A549 (cell line): ENCODE results near the gene RAPGEF6.

Experiments
- CBX2 ChIP-seq: fragments of 200-600 bp; sonication (generic); IDR thresholded peaks from 2 replicates; pipeline ENCODE4 v1.6.1; 2016; ENCODE audit warnings: low read depth, mild to moderate bottlenecking, borderline replicate concordance
- HOXA7 ChIP-seq: fragments of 250-450 bp; sonication (Bioruptor Pico); IDR thresholded peaks from 2 replicates; pipeline ENCODE4 v1.5.0; 2020; ENCODE audit warnings: mild to moderate bottlenecking, moderate library complexity
- MAX ChIP-seq: IDR thresholded peaks from 2 replicates; pipeline ENCODE4 v1.6.1; 2012
- POLR2A ChIP-seq: IDR thresholded peaks from 2 replicates; pipeline ENCODE4 v1.6.1; 2012; ENCODE audit warnings: mild to moderate bottlenecking, low read length
- TF ChIP-seq, protein P1 (sequence below): fragments of >200 bp; sonication (Bioruptor Twin); formaldehyde crosslinking; IDR thresholded peaks from 3 replicates; pipeline ENCODE4 v1.5.1; 2016

DNA sequence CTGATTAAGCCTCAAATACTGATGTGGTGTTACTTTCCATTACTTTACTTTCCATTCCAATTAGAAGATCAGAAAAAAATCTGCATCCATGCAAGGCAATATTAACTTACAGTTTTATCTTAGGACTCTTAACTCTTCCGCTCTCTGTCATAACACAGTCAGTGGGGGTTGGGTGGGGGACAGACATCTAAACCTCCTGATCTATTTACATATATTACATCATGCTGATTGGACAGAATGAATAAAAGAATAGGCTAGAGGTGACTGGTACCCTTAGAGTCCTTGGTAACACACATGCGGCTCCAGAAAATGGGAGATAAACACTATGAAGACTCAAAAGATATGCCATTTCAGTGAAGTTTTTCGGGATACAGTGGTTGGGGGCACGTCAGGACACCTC is 27.6 kb downstream of the RAPGEF6 start:
- TF ChIP-seq, protein P1, sequence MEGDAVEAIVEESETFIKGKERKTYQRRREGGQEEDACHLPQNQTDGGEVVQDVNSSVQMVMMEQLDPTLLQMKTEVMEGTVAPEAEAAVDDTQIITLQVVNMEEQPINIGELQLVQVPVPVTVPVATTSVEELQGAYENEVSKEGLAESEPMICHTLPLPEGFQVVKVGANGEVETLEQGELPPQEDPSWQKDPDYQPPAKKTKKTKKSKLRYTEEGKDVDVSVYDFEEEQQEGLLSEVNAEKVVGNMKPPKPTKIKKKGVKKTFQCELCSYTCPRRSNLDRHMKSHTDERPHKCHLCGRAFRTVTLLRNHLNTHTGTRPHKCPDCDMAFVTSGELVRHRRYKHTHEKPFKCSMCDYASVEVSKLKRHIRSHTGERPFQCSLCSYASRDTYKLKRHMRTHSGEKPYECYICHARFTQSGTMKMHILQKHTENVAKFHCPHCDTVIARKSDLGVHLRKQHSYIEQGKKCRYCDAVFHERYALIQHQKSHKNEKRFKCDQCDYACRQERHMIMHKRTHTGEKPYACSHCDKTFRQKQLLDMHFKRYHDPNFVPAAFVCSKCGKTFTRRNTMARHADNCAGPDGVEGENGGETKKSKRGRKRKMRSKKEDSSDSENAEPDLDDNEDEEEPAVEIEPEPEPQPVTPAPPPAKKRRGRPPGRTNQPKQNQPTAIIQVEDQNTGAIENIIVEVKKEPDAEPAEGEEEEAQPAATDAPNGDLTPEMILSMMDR = no peak
- TF ChIP-seq HOXA7 (CRISPR knock-in tag) (no peak), MAX (no peak), POLR2A (no peak), CBX2 (no peak)
